ENCODE measurements around the gene CD44. TPM values are rescaled to one million over a fixed set of nuclear protein-coding genes. Genes with fewer than 3 reads are reported as not detected.

CD44 gene
- total RNA-seq, 6 experiments from 2014 or later = 12.2 to 64.1 (median 22.9) TPM

DNA sequence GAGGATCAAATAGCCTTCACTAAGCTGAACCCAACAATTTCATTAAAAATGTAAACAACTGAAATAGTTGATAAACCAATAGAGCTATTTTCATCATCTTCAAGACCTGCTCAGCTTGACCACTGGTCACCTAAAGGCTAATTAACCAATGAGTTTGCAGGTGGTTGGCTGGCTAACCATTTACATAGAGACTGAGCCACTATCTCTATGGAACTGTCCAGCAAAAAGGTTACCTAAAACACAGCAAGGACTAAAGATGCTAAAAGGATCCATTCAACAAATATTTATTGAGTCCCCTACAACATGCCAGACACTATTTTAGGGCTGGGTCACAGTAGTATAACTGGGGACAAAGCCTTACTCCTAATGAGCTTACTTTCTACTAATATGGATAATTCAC, 123.8 kb downstream of the CD44 start:
- intact Hi-C loops (cut with DNase I) = no loop called here
- Histone ChIP-seq H3K27ac (no peak overlapping the region), H3K36me3 (peaks cover 0 to 23% (median 0%) of the 10 kb centered on the region in 4 donors), H3K27me3 (no peaks in the 10 kb centered on the region), H3K9me3 (no peaks in the 10 kb centered on the region), H3K4me3 (no peak overlapping the region), H3K4me1 (peaks cover 0 to 2% (median 0%) of the 10 kb centered on the region in 4 donors)
- no peak for TF ChIP-seq POLR2A (IDR thresholded peaks at IDR 0.05)
- TF ChIP-seq, protein P1, sequence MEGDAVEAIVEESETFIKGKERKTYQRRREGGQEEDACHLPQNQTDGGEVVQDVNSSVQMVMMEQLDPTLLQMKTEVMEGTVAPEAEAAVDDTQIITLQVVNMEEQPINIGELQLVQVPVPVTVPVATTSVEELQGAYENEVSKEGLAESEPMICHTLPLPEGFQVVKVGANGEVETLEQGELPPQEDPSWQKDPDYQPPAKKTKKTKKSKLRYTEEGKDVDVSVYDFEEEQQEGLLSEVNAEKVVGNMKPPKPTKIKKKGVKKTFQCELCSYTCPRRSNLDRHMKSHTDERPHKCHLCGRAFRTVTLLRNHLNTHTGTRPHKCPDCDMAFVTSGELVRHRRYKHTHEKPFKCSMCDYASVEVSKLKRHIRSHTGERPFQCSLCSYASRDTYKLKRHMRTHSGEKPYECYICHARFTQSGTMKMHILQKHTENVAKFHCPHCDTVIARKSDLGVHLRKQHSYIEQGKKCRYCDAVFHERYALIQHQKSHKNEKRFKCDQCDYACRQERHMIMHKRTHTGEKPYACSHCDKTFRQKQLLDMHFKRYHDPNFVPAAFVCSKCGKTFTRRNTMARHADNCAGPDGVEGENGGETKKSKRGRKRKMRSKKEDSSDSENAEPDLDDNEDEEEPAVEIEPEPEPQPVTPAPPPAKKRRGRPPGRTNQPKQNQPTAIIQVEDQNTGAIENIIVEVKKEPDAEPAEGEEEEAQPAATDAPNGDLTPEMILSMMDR (IDR thresholded peaks at IDR 0.05) = no peak
- no peak for DNase-seq
- no peak for ATAC-seq

DNA sequence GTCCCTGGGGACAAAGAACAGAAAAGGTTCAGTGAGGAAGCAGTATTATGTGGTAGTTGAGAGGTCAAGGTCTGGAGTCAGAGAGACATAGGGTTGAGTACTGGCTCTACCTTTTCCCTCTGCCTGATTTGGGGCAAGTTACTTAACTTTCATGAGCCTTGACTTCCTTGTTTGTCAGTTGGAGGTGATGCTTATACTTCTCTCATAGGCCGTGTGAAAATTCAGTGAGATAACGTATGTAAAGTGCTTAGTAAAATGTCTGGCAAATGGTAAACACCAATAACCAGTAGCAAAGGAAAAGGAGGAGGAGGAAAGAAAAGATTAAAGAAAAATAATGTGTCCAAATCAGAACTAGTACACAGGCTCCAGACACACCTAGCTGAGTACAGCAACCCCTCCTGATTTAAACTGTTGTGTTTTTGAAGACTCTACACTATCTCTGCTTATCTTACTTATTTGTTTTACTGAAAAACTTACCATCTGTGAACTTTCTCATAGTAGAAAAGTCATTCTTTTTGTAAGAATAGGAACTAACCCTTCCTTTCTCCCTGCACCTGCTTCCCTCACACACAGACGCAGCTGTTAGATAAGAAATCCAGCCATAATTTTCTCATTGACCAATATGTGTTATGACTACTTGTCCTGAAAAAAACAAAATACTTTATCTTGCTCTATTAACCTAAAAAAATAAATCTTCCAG, 126.9 kb downstream of the CD44 start:
- H3K27ac ChIP-seq = no peak overlapping the region
- H3K4me1 ChIP-seq = peaks cover 0 to 6% (median 0%) of the 10 kb centered on the region in 4 donors
- 54% methylated on average over 3 of the region's 3 CpGs for WGBS (ENCODE audit: insufficient coverage, low coverage, low lambda C conversion rate, missing lambda C conversion rate)
- H3K9me3 ChIP-seq = no peaks in the 10 kb centered on the region
- no peak for TF ChIP-seq POLR2A (IDR thresholded peaks at IDR 0.05)
- TF ChIP-seq, protein P1 (IDR thresholded peaks at IDR 0.05) = no peak
- H3K36me3 ChIP-seq = peaks cover 0 to 18% (median 0%) of the 10 kb centered on the region in 4 donors
- DNase-seq (no peak), ATAC-seq (no peak)
- intact Hi-C loops (cut with DNase I) = no loop called here
- H3K4me3 ChIP-seq = no peak overlapping the region
- no peaks in the 10 kb centered on the region for H3K27me3 ChIP-seq

DNA sequence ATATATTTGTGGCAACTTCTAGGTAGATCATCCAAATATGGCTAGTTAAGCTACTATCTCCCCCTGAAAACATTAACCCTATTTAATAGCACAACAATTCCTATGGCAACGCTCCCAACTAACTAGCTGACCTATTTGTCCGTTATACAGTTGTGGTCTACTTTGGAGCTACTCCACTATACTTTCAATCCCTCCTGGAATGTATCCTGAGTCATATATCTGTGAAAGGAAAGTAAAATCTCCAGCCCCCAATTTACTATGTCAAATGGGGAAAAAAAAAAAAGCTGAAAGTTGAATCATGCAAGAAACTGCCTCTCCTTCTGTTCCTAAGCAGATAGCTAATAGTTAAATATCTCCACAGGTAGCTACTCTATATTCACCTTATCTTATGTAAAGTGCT, 128.5 kb downstream of the CD44 start:
- no peak for ATAC-seq
- H3K4me3 ChIP-seq = no peak overlapping the region
- TF ChIP-seq POLR2A (IDR thresholded peaks at IDR 0.05) = no peak
- TF ChIP-seq, protein P1 (IDR thresholded peaks at IDR 0.05) = no peak
- H3K27me3 ChIP-seq = no peaks in the 10 kb centered on the region
- DNase-seq = no peak
- H3K36me3 ChIP-seq = peaks cover 0 to 17% (median 0%) of the 10 kb centered on the region in 4 donors
- no peaks in the 10 kb centered on the region for H3K9me3 ChIP-seq
- no peak overlapping the region for H3K27ac ChIP-seq
- 96% methylated on average over 2 of the region's 2 CpGs for WGBS (ENCODE audit: insufficient coverage, low coverage, low lambda C conversion rate, missing lambda C conversion rate)
- peaks cover 0 to 6% (median 0%) of the 10 kb centered on the region in 4 donors for H3K4me1 ChIP-seq
- intact Hi-C loops (cut with DNase I) = no loop called here

DNA sequence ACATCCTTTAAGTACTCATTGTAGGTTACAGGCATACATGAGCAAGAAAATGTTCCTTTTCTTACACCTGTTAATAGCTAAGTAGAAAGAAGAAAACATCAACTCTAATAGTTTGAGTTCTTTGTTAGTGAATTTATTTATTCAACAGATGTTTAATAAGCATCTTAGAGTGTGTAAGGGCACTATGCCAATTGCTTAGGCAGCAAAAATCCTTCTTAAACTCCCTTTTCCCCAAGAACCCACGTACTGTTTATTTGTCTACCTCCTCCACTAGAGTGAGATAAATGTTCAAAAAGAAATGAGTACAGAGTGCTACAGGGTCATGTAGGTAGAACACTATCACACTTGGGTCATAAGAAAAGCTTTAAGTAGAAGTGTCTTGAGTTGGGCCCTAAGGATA, 131.4 kb downstream of the CD44 start:
- intact Hi-C loops (cut with DNase I) = no loop called here
- no peak for TF ChIP-seq POLR2A (IDR thresholded peaks at IDR 0.05)
- TF ChIP-seq, protein P1 (IDR thresholded peaks at IDR 0.05) = no peak
- ATAC-seq (no peak), DNase-seq (no peak)
- Histone ChIP-seq H3K27me3 (no peaks in the 10 kb centered on the region), H3K4me3 (no peak overlapping the region), H3K9me3 (no peaks in the 10 kb centered on the region), H3K27ac (no peak overlapping the region), H3K36me3 (peaks cover 0 to 6% (median 0%) of the 10 kb centered on the region in 4 donors), H3K4me1 (peaks cover 0 to 14% (median 3%) of the 10 kb centered on the region in 4 donors)
- WGBS (ENCODE audit: insufficient coverage, low coverage, low lambda C conversion rate, missing lambda C conversion rate) = 45% methylated on average over 1 of the region's 1 CpG

Measured in right lobe of liver (tissue), 6 donors.